H9 (cell line): ENCODE measurements around the gene CCSER1. TPM values are rescaled to one million over a fixed set of nuclear protein-coding genes. Genes with fewer than 3 reads are reported as not detected.

Experiments used
- DNase-seq: peaks from one replicate; pipeline ENCODE4 v3.0.0-alpha.2; 2017
- H2AFZ ChIP-seq: one replicate; pipeline ENCODE4 v1.6.1; 2013; ENCODE audit warnings: mild to moderate bottlenecking, low read length, control low read depth, moderate library complexity
- H2AK5ac ChIP-seq: 2 replicates; pipeline ENCODE4 v1.6.1; 2013; ENCODE audit warnings: low read length, control low read depth, mixed read lengths; ENCODE audit not compliant: insufficient read length
- H2BK120ac ChIP-seq: one replicate; pipeline ENCODE4 v1.6.1; 2013; ENCODE audit warnings: low read depth, mild to moderate bottlenecking, low read length, control low read depth, inconsistent platforms; ENCODE audit not compliant: poor library complexity, severe bottlenecking
- H2BK12ac ChIP-seq: 2 replicates; pipeline ENCODE4 v1.6.1; 2013; ENCODE audit warnings: low read length, control low read depth, mixed read lengths, low read depth; ENCODE audit not compliant: insufficient read length
- H2BK15ac ChIP-seq: 2 replicates; pipeline ENCODE4 v1.6.1; 2013; ENCODE audit warnings: low read depth, low read length, control low read depth
- H2BK20ac ChIP-seq: one replicate; pipeline ENCODE4 v1.6.1; 2013; ENCODE audit warnings: low read depth, mild to moderate bottlenecking, low read length, control low read depth, inconsistent platforms; ENCODE audit not compliant: poor library complexity, severe bottlenecking
- H2BK5ac ChIP-seq: 2 replicates; pipeline ENCODE4 v1.6.1; 2013; ENCODE audit warnings: low read length, control low read depth, mixed read lengths; ENCODE audit not compliant: insufficient read length
- H3K14ac ChIP-seq: 2 replicates; pipeline ENCODE4 v1.6.1; 2013; ENCODE audit warnings: low read length, control low read depth; ENCODE audit not compliant: insufficient read depth
- H3K18ac ChIP-seq: 2 replicates; pipeline ENCODE4 v1.6.1; 2013; ENCODE audit warnings: low read depth, mild to moderate bottlenecking, mixed read lengths, low read length, control low read depth; ENCODE audit not compliant: insufficient read length
- H3K23ac ChIP-seq: 2 replicates; pipeline ENCODE4 v1.6.1; 2013; ENCODE audit warnings: low read length, control low read depth, mixed read lengths, low read depth; ENCODE audit not compliant: insufficient read length
- H3K23me2 ChIP-seq: 2 replicates; pipeline ENCODE4 v1.6.1; 2013; ENCODE audit warnings: low read depth, mild to moderate bottlenecking, mixed read lengths, low read length, control low read depth; ENCODE audit not compliant: insufficient read length, poor library complexity, severe bottlenecking
- H3K27ac ChIP-seq: 2 replicates; pipeline ENCODE4 v1.5.1; 2013; ENCODE audit warnings: low read length, control low read depth, mixed read lengths, low read depth; ENCODE audit not compliant: insufficient read length
- H3K27me3 ChIP-seq: 2 replicates; pipeline ENCODE4 v1.6.1; 2013; ENCODE audit warnings: low read length, control low read depth, inconsistent platforms; ENCODE audit not compliant: insufficient read depth
- H3K4ac ChIP-seq: 2 replicates; pipeline ENCODE4 v1.6.1; 2013; ENCODE audit warnings: low read depth, mild to moderate bottlenecking, control low read depth, inconsistent platforms, low read length, moderate library complexity
- H3K4me1 ChIP-seq: 2 replicates; pipeline ENCODE4 v1.6.1; 2013; ENCODE audit warnings: low read length, control low read depth, inconsistent platforms; ENCODE audit not compliant: insufficient read depth
- H3K4me2 ChIP-seq: 2 replicates; pipeline ENCODE4 v1.6.1; 2013; ENCODE audit warnings: low read length, control low read depth, mixed read lengths; ENCODE audit not compliant: insufficient read length, insufficient read depth
- H3K56ac ChIP-seq: 2 replicates; pipeline ENCODE4 v1.6.1; 2013; ENCODE audit warnings: low read depth, mild to moderate bottlenecking, mixed read lengths, low read length, control low read depth; ENCODE audit not compliant: insufficient read length
- H3K79me1 ChIP-seq: 2 replicates; pipeline ENCODE4 v1.6.1; 2013; ENCODE audit warnings: low read depth, mild to moderate bottlenecking, moderate library complexity, low read length, control low read depth, inconsistent platforms; ENCODE audit not compliant: insufficient read depth, poor library complexity, severe bottlenecking
- H3K79me2 ChIP-seq: 2 replicates; pipeline ENCODE4 v1.6.1; 2013; ENCODE audit warnings: low read length, control low read depth, inconsistent platforms; ENCODE audit not compliant: insufficient read depth
- H3K9ac ChIP-seq: 2 replicates; pipeline ENCODE4 v1.6.1; 2013; ENCODE audit warnings: low read length, control low read depth, mixed read lengths; ENCODE audit not compliant: insufficient read length; ENCODE audit errors: extremely low read depth
- H3K9me3 ChIP-seq: one replicate; pipeline ENCODE4 v1.6.1; 2013; ENCODE audit warnings: low read depth, low read length, inconsistent platforms; ENCODE audit not compliant: control insufficient read depth
- H3T11ph ChIP-seq: one replicate; pipeline ENCODE4 v1.6.1; 2013; ENCODE audit warnings: mild to moderate bottlenecking, low read length, control low read depth, inconsistent platforms
- H4K20me1 ChIP-seq: one replicate; pipeline ENCODE4 v1.6.1; 2013; ENCODE audit not compliant: control insufficient read depth, insufficient read length, insufficient read depth
- H4K5ac ChIP-seq: 2 replicates; pipeline ENCODE4 v1.6.1; 2013; ENCODE audit warnings: low read depth, mild to moderate bottlenecking, mixed read lengths, low read length, control low read depth; ENCODE audit not compliant: insufficient read length
- H4K8ac ChIP-seq: replicated peaks from 2 replicates; pipeline ENCODE4 v1.6.1; 2013; ENCODE audit warnings: low read length, control low read depth, mixed read lengths, low read depth; ENCODE audit not compliant: insufficient read length
- H4K91ac ChIP-seq: 2 replicates; pipeline ENCODE4 v1.6.1; 2013; ENCODE audit warnings: low read depth, mild to moderate bottlenecking, moderate library complexity, mixed read lengths, low read length, control low read depth; ENCODE audit not compliant: insufficient read length
- H3K27ac Mint-ChIP-seq, 3 experiments: 2 replicates in 2 of 3; 3 replicates in 1 of 3; pipeline ENCODE4 v1.8.0; 2020 to 2021; ENCODE audit warnings: mixed read lengths in 3 of 3, mild to moderate bottlenecking in 1 of 3, moderate library complexity in 1 of 3
- H3K27me3 Mint-ChIP-seq: 2 replicates; pipeline ENCODE4 v1.8.0; 2021; ENCODE audit warnings: low read depth, mild to moderate bottlenecking, moderate library complexity, mixed read lengths
- H3K36me3 Mint-ChIP-seq, 3 experiments: 2 replicates in 2 of 3; 3 replicates in 1 of 3; pipeline ENCODE4 v1.8.0; 2020 to 2021; ENCODE audit warnings: low read depth in 3 of 3, mixed read lengths in 3 of 3; ENCODE audit not compliant: insufficient read depth in 1 of 3
- H3K4me1 Mint-ChIP-seq, 2 experiments: 2 replicates each; pipeline ENCODE4 v1.8.0; 2020; ENCODE audit warnings: mixed read lengths in 2 of 2
- H3K4me3 Mint-ChIP-seq, 2 experiments: 2 replicates in 1 of 2; 3 replicates in 1 of 2; pipeline ENCODE4 v1.8.0; 2020 to 2021; ENCODE audit warnings: mild to moderate bottlenecking in 2 of 2, mixed read lengths in 2 of 2, moderate library complexity in 1 of 2
- H3K9me3 Mint-ChIP-seq, 2 experiments: 2 replicates in 1 of 2; 3 replicates in 1 of 2; pipeline ENCODE4 v1.8.0; 2020; ENCODE audit warnings: mild to moderate bottlenecking in 2 of 2, mixed read lengths in 2 of 2, moderate library complexity in 1 of 2
- CTCF ChIP-seq: fragments of 200-600 bp; sonication (generic); conservative IDR thresholded peaks from 3 replicates; pipeline ENCODE4 v1.8.0; 2021; ENCODE audit warnings: antibody characterized with exemption, mild to moderate bottlenecking
- WGBS: extraction: QIAGEN DNeasy Blood & Tissue Kit; methylation state at CpG from one replicate; pipeline ENCODE4 v1.1.7; 2013; ENCODE audit warnings: missing lambda C conversion rate, low lambda C conversion rate, mixed read lengths; ENCODE audit not compliant: insufficient read length; ENCODE audit errors: extremely low coverage; 5-methylcytosine and 5-hydroxymethylcytosine counted together
- total RNA-seq: library from RNA; stranded (reverse); gene quantifications from 2 replicates; pipeline ENCODE4 v1.2.1, GENCODE V29; 2021

The CCSER1 gene
- total RNA-seq, 1 experiment from 2014 or later = 0.37 TPM

- H4K8ac ChIP-seq = no peak overlapping the region
- no peak overlapping the region for H3K56ac ChIP-seq
- no peak for DNase-seq
- no peak overlapping the region for H3K18ac ChIP-seq
- H2BK120ac ChIP-seq = no peak overlapping the region
- H3K27ac ChIP-seq = no peak overlapping the region
- no peak overlapping the region for H3T11ph ChIP-seq
- H2BK20ac ChIP-seq = no peak overlapping the region
- Mint-ChIP-seq H3K4me1 (peaks cover 0 to 8% of the 10 kb centered on the region in 2 experiments; a peak in 2 of 4 replicates), H3K4me3 (no peak overlapping the region), H3K9me3 (peaks cover 0 to 3% of the 10 kb centered on the region in 2 experiments; a peak in 1 of 5 replicates), H3K36me3 (no peaks in the 10 kb centered on the region), H3K27ac (no peak overlapping the region), H3K27me3 (no peaks in the 10 kb centered on the region)
- no peak overlapping the region for H2AFZ ChIP-seq
- H3K9me3 ChIP-seq = no peaks in the 10 kb centered on the region
- no peaks in the 10 kb centered on the region for H3K27me3 ChIP-seq
- no peaks in the 10 kb centered on the region for H3K79me2 ChIP-seq
- H4K20me1 ChIP-seq = no peaks in the 10 kb centered on the region
- no CpG with 5 or more reads among the region's 3 CpGs for WGBS
- H2BK15ac ChIP-seq = no peak overlapping the region
- H3K14ac ChIP-seq = no peak overlapping the region
- TF ChIP-seq CTCF = no peak
- H2BK12ac ChIP-seq = no peak overlapping the region
- no peak overlapping the region for H4K91ac ChIP-seq
- no peaks in the 10 kb centered on the region for H3K23me2 ChIP-seq
- no peak overlapping the region for H4K5ac ChIP-seq
- H3K23ac ChIP-seq = no peak overlapping the region
- H3K4me1 ChIP-seq = no peaks in the 10 kb centered on the region
- no peak overlapping the region for H2BK5ac ChIP-seq
- H2AK5ac ChIP-seq = no peak overlapping the region
- no peak overlapping the region for H3K9ac ChIP-seq
- H3K79me1 ChIP-seq = no peaks in the 10 kb centered on the region
- H3K4ac ChIP-seq = no peak overlapping the region
- H3K4me2 ChIP-seq = no peak overlapping the region
These were observed 42.8 kb upstream of the CCSER1 start for GRCh38 chr4:90084277-90084966.
